Measurements from ENCODE around the gene CXCL14. TPM values are rescaled to one million over a fixed set of nuclear protein-coding genes. Genes with fewer than 3 reads are reported as not detected.

Gene CXCL14
- total RNA-seq, 1 donor, result under 0.01 TPM

DNA sequence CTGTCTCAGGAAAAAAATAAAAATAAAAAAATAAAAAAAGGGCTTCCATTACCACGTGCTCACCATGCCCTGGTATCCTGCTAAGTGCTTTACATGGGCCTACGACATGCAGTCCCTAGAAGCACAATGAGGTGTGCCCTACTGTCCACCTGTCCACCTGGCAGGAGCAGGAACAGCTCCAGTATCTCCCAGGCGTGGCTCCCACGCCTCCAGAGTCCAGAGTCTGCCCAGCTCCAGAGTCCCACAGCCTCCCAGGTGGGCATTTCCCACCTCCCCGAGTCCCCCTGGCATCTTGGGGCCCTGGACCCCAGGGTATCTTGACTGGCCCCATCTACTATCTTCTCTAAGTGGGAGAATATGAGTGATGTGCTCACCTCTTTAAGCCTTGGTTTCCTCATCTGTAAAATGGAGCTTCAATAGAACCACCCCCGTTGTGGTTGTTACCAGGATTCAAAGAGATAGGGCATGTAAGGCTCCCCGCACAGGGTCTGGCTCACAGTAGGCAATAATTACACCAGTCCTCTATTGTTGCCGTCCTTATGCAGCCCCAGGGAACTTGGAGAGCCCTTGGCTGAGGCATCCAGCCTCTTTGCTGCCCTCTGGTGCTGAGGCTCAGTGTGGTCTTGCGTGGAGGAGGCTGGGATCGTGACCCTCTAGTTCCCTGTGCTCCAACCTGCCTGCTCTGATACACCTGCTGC, 8.9 kb downstream of the CXCL14 start:
- DNase-seq (ENCODE audit: low read depth in 2 of 3, low spot score in 2 of 3), result peak in 2 of 3 donors; percentile 41 to 52

DNA sequence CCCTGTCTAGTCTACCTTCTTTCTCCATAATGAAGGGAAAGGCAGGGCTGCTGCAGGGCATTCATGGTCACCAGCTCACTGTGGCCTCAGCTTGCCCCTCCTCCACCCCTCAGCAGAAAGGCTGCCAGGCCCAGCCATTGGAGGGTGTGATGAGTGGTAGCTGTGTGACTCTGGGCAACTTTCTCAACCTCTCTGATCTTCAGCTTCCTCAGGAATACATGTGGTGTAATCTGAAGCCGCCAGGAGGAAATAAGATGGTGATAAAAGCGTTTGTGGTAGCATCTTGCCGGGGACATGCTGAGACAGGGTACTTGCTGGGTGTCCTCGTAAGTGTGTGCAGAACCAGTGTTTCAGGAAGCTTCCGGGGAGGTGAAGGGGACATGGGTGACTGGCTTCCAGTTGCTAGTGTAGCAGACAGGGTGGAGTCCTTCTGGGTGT, 9.8 kb downstream of the CXCL14 start:
- DNase-seq (ENCODE audit: low read depth in 2 of 3, low spot score in 2 of 3), result no peak

DNA sequence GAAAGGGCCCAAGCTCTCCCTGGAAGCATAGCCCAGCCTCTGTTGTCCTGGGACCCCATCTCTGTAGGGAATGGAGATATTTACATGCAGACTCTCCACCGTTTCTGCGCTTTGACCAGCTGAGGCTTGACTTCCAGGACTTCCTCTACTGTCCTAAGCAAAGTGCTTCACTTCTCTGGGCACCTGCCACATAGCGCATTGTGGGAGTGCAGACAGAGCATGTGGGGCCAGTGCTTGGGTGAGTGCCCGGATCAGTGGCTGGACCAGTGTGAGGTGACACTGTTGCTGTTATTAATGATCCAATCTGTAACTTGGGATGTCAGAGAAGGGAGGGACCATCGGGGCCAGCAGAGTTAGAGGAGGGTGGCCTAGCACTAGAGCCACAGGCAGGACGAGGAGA, 10.5 kb downstream of the CXCL14 start:
- DNase-seq (ENCODE audit: low read depth in 2 of 3, low spot score in 2 of 3), result no peak

DNA sequence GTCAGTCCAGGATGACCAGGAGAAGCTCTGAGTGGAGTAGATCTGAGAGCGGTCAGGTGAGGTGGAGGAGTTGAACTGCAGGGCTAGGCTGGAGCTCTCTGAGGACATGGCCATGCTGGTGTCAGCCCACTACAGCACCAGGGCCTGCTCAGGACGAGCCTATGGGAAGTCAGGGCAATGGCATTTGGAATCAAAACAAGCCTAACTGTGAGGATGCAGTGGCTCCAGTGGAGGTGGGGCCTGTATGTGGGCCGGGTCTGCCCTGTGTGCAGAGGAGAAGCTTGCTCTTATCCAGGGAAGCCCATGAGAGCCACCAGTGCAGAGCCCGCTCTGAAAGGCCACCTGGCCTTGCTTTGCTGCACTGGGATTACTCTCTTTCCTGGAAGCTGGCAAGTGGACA, 11.1 kb downstream of the CXCL14 start:
- no peak for DNase-seq (ENCODE audit: low read depth in 2 of 3, low spot score in 2 of 3)

DNA sequence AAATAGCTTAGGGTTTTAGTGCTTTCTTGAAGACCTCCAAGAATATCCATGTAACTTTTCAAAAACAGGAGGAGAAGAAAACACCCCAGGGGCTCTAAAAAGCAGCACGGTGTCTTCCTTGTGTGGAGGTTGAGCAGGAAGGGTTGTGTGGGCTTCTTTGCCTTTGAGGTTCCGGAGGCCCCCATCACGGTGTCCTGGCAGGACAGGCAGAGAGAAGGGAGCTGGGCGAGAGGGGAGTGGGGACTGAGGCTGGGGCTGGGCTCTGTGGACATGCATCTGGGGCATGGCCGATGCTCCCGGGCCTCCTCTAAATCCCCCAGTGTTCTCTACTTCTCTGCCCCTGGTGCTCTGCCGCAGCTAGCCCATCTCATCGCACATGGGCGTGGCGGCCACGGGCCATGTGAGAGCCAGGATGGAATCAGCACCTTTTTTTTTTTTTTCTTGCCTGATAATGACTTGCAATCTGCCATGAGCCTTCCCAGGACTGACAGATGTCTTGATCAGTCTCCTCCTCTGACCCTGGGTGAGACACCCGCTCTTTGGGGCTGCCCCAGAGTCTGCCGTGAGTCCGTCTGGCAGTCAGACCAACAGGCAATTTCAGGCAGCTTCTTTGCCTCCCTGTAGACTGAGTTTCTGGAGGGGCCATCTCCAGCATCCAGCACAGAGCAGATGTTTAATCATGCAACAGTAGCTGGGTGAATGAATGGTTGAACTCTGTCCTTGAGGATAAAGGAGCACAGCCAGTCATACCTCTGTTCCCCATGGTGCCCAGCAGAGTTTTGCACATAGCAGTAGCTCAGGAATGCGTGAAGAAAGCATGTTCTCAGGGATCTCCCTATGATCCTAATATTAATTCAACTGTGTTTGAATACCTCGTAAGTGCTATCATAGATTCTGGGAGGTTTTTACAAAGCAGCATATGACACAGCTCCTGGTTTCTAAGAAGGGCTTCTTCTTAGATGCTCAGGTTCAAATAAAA, 12.1 kb downstream of the CXCL14 start:
- DNase-seq (ENCODE audit: low read depth in 2 of 3, low spot score in 2 of 3), result no peak

DNA sequence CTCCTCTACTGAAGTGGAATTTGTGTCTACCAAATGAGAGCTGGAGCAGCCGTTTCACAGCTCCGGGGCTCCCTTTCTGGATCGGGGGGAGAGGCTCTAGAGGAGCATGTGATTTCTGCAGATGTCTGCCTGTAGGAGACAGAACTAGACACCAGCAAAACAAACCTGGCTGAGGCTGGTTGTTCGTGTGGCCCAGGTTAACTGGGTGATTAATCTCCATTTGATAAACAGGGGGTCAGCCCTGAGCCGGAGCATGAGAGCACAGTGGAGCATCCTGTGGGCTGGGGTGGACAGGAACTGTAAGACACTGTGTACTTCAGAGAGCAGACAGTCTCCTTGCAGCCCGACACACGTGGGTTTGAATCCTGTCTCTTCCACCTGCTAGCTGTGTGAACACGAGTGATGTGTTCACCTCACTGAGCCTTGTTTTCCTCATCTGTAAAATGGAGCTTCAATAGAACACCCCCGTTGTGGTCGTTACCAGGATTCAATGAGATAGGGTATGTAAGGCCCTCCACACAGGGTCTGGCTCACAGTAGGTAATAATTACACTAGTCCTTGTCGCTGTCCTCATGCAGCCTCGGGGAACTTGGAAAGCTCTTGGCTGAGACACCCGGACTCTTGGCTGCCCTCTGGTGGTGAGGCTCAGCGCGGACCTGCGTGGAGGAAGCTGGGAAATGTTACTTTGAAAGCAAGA, 12.9 kb downstream of the CXCL14 start:
- DNase-seq (ENCODE audit: low read depth in 2 of 3, low spot score in 2 of 3), result peak; percentile 16 to 78 (median 64)

DNA sequence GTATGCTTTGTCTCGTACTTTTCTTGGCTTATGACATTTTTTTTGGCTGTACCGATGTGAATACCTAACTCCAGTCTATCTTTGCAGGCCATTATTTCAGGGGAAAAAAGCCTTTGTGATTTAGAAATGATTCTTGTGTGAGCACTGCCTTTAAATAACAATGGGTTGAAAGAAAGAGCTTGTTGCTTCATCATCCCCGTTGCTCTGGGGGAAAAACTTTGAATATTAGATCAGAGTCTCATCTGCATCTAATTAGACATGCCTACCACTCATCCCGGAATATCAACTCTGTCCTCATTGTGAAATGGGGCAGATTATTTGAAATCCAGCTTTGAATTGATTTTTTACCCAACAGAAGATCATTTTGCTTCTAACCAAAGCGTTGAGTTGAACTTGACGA, 13.5 kb downstream of the CXCL14 start:
- no peak for DNase-seq (ENCODE audit: low read depth in 2 of 3, low spot score in 2 of 3)

DNA sequence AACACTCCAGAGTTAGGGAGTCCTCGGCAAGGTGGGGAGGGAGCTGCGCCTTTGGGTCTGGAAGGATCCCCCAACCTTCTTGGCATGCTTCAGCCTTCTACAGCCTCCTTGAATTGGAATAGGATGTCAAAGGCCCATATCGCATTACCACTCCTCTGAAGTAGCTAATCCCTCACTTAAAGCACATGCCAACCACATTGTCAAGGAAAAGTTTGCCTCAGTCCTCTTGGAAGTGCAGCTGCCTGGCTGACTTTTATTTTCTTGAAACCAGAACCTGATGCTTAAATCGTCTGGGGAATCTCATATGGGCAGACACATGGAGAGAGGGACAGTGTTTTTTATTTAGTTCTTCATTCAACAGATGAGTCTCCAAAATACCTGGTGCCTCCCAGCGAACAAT, 14.5 kb downstream of the CXCL14 start:
- DNase-seq (ENCODE audit: low read depth in 2 of 3, low spot score in 2 of 3), result no peak

DNA sequence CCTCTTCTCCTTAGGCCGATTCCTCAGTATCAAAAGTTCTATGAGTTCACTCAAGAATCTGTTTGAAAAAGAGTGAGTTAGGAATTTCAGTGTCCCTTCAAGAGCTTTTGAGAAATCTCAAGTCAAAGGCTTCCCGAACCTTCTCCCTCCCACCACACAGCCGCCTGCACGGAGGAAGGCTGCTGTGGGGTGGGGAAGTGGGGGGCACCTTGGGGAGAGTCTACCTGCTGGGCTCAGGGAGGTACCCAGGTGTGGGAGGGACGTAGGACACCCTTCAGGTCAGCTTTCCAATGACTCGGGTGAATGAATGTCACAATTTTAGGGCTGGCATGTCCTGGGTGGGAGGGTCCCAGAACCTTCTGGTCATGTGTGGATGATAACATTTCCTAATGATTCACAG, 17.5 kb downstream of the CXCL14 start:
- no peak for DNase-seq (ENCODE audit: low read depth in 2 of 3, low spot score in 2 of 3)

DNA sequence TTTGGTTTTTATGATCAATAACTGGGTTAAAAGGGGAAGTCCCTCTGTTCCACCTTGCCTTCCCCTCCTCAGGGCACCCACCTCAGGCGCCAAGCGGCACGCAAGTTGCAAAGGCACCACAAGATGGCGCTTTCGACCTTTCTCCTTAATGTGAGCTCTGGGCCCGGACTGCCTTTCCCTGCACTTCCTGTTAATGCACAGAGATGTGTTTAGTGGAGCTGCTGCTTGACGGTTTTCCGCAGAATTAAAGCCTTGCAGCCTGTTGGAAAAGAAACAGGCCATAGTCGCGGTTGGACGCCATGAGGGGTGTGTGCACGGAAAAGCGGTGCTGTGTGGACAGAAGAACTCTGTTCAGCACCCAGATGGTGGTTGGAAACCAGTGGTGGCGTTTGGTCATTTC, 17.9 kb downstream of the CXCL14 start:
- peak; percentile 3 to 93 (median 83) for DNase-seq (ENCODE audit: low read depth in 2 of 3, low spot score in 2 of 3)

DNA sequence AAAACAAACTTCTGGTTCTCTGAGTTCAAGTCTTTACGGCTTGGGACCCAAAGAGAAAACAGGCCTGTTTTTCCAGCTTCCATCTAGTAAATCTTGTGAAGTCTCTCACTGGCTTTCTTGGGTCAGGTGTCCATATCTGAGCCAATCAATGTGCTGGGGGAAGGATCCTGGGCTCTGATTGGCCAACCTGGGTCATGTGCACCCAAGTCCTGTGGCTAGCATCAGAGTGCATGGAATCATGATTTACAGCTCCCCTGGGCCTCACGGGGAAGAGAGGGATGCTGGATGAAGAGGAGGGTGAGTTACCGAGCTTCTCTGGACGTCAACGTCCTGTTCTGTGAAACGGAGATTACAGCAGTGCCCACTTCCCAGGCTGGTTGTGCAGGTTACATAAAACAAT, 19.4 kb downstream of the CXCL14 start:
- DNase-seq (ENCODE audit: low read depth in 2 of 3, low spot score in 2 of 3), result peak in 2 of 3 donors; percentile 36 to 38

DNA sequence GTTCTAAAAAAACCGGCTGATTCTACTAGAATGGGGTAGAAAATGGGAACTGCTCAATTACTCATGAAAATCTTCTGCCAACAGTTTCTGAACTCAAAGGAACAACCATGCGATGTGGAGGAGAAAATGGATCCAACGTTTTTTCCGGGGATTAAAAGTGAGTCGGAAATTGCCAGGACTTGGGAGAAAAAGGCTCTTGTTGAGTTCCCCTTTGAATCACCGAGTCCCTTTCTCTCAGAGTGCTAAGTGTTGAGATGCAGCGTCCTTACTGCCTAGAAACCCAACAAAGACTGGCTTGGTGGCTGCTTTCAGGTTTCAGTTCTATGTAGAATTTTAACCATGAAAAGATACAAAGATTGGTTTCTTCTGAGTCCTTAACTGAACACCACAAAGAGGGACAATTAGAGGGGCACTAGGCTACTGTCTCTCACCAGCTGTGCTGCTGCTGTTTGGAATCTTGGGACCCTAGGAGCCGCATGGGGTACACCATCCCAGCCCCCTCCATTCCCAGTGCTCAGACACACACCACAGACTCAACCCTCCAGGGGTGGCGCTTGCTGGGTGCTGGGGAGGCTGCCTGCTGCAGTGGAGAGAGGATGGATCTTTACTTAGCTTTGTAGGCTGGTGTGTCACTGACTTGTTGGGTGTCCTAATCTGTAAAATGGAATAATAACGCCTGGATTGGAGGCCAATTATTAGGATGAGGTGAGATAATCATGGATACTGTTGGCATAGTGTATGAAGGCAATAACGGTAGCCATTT, 21.5 kb downstream of the CXCL14 start:
- no peak for DNase-seq (ENCODE audit: low read depth in 2 of 3, low spot score in 2 of 3)

DNA sequence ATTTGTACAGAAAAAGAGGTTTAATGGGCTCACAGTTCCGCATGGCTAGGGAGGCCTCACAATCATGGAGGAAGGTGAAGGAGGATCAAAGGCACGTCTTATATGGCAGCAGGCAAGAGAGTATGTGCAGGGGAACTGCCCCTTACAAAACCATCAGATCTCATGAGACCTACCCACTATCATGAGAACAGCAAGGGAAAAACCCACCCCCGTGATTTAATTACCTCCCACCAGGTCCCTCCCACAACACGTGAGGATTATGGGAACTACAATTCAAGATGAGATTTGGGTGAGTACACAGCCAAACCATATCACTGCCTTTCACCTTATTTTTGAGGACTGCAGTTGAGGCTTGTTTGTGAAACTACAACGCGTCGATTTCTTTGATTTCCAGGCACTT, 22.2 kb downstream of the CXCL14 start:
- no peak for DNase-seq (ENCODE audit: low read depth in 2 of 3, low spot score in 2 of 3)

DNA sequence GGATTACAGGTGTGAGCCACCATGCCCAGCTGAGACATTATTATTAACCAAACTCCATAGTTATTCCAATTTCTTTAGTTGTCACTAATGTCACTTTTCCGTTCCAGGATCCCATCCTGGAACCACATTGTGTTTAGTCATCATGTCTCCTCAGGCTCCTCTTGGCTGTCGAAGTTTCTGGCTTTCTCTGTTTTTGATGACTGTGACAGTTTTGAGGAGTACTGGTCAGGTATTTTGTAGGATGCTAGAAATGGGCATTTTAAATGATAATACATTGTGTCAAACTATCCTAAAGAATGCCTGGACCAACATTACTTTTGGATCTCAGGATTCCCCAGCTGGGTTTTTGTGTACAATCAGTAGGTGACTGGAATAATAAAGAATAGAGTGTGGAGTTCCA, 23.3 kb downstream of the CXCL14 start:
- DNase-seq (ENCODE audit: low read depth in 2 of 3, low spot score in 2 of 3), result no peak

DNA sequence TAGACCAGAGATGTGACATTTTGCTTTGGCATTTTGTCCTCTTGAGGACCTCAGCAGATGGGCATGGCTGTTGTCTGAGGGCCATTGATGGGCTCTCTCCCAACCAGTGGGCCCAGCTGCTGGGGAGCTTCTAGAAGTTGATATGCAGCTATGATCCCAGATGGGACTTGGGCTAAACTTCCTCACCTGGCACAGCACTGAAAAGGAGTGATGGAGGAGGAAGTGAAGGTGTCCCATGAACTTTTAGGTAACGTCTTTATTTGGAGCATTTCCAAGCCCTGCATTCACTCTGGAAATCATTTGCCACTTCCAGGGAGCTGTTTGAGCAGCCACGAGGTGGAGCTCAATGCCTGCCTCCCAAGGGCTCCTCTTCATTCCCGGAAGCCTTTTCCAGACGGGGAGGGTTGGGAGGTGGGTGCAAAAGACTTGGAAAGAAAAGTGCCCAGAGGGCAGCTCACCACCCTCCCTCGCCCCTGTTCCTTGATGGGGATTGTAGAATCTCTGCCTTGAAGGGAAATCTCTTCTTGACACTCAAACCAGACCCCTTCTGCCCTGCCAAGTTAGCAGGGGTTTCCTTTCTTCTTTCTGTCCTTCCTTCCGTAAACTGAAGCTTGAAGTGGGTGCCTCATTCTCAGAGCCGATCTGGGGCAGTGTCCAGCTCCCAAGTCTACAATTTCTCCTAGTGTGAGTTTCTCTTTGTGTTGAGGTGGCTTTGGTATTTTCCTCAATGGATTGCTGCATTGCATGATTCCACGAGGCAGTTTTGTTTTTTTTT, 24.9 kb downstream of the CXCL14 start:
- DNase-seq (ENCODE audit: low read depth in 2 of 3, low spot score in 2 of 3), result no peak

DNA sequence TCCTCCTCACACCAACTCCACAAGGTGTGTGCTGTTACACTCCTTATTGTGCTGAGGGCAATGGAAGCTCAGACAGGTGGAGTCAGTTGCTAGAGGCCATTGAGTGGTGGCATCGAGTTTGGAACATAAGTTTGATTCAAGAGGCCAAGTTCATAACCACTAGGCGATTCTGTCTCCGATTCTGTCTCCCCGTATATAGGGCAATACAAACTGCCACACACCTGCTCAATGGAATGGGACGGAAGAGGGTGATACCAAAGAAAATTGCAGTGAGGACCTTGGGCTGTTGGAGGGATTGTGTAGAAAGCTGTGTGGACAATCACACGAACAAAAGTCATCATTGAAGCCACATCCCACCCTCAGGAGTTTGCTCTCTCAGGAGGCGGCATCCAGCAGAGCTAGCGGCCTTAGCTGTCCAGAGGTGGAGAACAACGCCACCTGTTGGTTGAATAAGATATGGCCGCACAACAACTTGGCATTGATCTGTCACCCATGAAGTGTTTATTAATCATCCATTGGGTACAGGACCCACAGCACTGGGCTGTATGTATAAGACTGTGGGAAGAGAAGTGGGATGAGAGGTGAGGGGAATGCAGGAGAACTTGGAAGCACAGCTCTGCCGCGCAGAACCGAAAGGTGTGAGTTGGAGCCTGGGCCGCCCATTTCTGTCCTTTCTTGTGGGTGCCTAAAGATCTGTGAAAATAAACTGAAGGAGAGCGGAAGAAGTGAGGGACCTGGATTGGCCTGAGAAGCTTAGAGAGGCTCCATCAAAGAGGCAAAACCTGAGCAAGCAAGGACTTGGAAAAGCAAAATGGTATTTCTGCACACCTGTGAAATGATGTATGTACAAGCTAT, 27.0 kb downstream of the CXCL14 start:
- peak; percentile 7 to 84 (median 68) for DNase-seq (ENCODE audit: low read depth in 2 of 3, low spot score in 2 of 3)

DNA sequence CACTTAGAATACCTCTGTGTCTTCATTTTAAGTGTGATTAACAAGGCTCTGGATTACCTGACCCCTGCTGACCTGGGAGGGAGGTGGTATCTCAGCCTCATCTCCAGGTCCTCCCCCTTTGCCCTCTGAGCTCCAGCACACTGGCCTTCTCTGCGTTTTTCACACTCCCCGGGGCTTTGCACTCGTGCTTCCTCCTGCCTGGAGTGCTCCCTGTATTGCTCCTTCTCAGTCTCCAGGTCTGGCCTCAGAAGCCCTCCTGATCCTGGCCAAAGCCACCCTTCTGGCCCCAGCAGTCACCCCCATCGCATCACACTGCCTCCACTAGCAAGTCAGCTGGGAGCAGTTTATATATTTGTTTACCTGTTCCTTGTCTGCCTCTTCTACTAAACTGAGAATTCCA, 29.4 kb downstream of the CXCL14 start:
- no peak for DNase-seq (ENCODE audit: low read depth in 2 of 3, low spot score in 2 of 3)

DNA sequence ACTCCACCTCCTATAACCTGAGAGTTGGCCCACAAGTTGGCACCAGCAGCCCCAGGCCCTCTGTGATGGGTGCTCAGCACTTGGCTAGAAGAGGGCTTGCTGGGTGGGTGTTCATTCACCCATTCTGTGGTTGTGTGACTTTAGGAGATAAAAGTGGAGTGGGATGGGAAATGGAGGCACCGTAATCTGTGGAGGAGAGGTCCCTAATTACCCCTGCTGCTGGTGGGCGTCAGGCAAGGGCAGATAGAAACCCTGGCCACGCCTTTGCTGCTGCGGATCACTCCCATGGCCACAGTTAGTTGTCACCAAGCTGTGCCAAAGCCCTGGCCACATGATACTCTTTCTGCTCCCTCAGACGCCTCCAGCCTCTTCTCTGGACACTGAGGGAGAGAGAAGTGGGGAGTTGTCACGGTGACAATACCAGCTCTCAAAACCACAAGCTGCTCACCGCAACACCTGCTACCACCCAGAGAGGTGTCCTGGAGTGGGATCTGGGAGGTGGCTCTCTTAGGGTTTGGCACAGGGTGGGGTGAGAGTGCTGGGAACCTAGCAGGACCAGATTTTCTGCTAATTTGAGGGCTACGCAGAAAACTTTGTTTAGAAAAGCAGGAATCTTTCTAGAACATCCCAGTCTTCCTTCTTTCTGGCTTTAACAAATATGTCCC, 31.1 kb downstream of the CXCL14 start:
- DNase-seq (ENCODE audit: low read depth in 2 of 3, low spot score in 2 of 3), result no peak
